ENCODE data around the gene NDC1.

The NDC1 gene

GRCh38 chr1:53733975-53734649 lies 104.0 kb downstream of the NDC1 start:
- Mint-ChIP-seq H3K36me3 (ENCODE audit: insufficient read depth) (no peaks in the 10 kb centered on the region), H3K27ac (ENCODE audit: low read depth) (no peak overlapping the region), H3K4me3 (no peak overlapping the region), H3K4me1 (no peaks in the 10 kb centered on the region), H3K9me3 (no peaks in the 10 kb centered on the region), H3K27me3 (peaks cover 49% of the 10 kb centered on the region)
- DNase-seq (ENCODE audit: low spot score in 2 of 2) (no peak), ATAC-seq (replicated peaks; ENCODE audit: extremely low read depth, poor library complexity, severe bottlenecking) (no peak)

- ATAC-seq (replicated peaks; ENCODE audit: extremely low read depth, poor library complexity, severe bottlenecking) (no peak), DNase-seq (ENCODE audit: low spot score in 2 of 2) (no peak)
- Mint-ChIP-seq H3K27me3 (peaks cover 49% of the 10 kb centered on the region), H3K36me3 (ENCODE audit: insufficient read depth) (no peaks in the 10 kb centered on the region), H3K27ac (ENCODE audit: low read depth) (no peak overlapping the region), H3K4me1 (no peaks in the 10 kb centered on the region), H3K9me3 (no peaks in the 10 kb centered on the region), H3K4me3 (no peak overlapping the region)
Observed at GRCh38 chr1:53733447-53733931, 104.6 kb downstream of the NDC1 start.

GRCh38 chr1:53732912-53733317 lies 105.2 kb downstream of the NDC1 start:
- ATAC-seq (replicated peaks; ENCODE audit: extremely low read depth, poor library complexity, severe bottlenecking) (no peak), DNase-seq (ENCODE audit: low spot score in 2 of 2) (no peak)
- H3K4me1 Mint-ChIP-seq: no peaks in the 10 kb centered on the region
- no peaks in the 10 kb centered on the region for H3K9me3 Mint-ChIP-seq
- H3K27me3 Mint-ChIP-seq: peaks cover 49% of the 10 kb centered on the region
- no peak overlapping the region for H3K4me3 Mint-ChIP-seq
- no peak overlapping the region for H3K27ac Mint-ChIP-seq (ENCODE audit: low read depth)
- H3K36me3 Mint-ChIP-seq (ENCODE audit: insufficient read depth): no peaks in the 10 kb centered on the region

DNA sequence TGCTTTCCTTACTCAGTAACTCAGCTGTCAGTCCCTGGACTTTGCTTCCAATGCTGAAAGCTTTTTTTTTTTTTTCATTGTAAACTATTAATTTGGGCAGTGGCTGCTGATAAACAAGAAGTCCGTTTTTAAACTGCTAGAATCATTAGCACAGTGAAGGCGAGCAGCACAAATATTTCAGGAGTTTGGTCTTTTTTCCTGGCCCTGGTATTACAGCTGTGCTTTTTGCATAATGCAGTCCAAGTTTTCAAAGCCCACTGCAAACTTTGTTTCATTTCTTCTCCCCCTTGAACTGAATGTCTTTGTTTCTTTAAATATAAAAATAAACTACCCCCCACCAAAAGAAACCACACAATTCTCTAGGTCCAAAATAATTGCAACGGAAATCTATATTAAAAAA lies 105.7 kb downstream of the NDC1 start:
- Mint-ChIP-seq H3K9me3 (no peaks in the 10 kb centered on the region), H3K36me3 (ENCODE audit: insufficient read depth) (no peaks in the 10 kb centered on the region)

GRCh38 chr1:53731779-53732305 lies 106.3 kb downstream of the NDC1 start:
- Mint-ChIP-seq H3K4me1 (no peaks in the 10 kb centered on the region), H3K27ac (ENCODE audit: low read depth) (no peak overlapping the region), H3K4me3 (no peak overlapping the region), H3K27me3 (peaks cover 45% of the 10 kb centered on the region), H3K9me3 (no peaks in the 10 kb centered on the region), H3K36me3 (ENCODE audit: insufficient read depth) (no peaks in the 10 kb centered on the region)
- ATAC-seq (replicated peaks; ENCODE audit: extremely low read depth, poor library complexity, severe bottlenecking): no peak
- no peak for DNase-seq (ENCODE audit: low spot score in 2 of 2)

More for the DNA sequence above, 105.7 kb downstream of the NDC1 start:
- no peak for DNase-seq (ENCODE audit: low spot score in 2 of 2)
- no peak for ATAC-seq (replicated peaks; ENCODE audit: extremely low read depth, poor library complexity, severe bottlenecking)
- Mint-ChIP-seq H3K4me1 (no peaks in the 10 kb centered on the region), H3K27ac (ENCODE audit: low read depth) (no peak overlapping the region), H3K4me3 (no peak overlapping the region), H3K27me3 (peaks cover 49% of the 10 kb centered on the region)

DNA sequence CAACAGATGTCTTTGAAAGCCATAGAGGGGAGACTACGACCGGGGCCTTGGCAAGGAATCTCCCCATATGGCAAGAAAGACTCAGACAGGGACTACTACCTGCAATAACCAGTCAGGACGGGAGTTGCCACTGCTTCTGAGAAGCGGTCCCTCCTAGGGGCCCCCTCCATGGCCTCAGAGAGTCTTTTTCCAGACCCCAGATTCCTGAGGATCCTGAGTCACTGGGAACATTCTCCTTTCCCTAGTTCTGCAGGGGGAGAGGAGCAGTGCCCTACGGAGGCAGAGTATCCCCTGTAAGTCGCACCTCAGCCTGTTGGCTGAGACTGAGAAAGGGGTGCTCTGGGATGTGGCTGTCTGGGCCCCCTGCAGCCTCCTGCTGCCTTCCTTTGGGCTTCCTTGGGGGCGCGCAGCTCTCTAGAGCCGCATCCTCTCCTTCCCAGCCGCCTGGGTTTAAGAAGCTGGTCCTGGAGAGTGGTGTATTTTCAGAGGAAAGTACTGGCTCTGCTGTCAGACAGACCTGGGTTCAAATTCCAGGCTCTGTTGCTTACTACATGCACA lies 107.0 kb downstream of the NDC1 start:
- Mint-ChIP-seq H3K27ac (ENCODE audit: low read depth) (no peak overlapping the region), H3K27me3 (peaks cover 37% of the 10 kb centered on the region), H3K9me3 (no peaks in the 10 kb centered on the region), H3K4me3 (no peak overlapping the region), H3K36me3 (ENCODE audit: insufficient read depth) (no peaks in the 10 kb centered on the region), H3K4me1 (no peaks in the 10 kb centered on the region)
- ATAC-seq (replicated peaks; ENCODE audit: extremely low read depth, poor library complexity, severe bottlenecking): no peak
- DNase-seq (ENCODE audit: low spot score in 2 of 2): no peak

GRCh38 chr1:53730224-53730865 lies 107.8 kb downstream of the NDC1 start:
- DNase-seq (ENCODE audit: low spot score in 2 of 2) (no peak), ATAC-seq (replicated peaks; ENCODE audit: extremely low read depth, poor library complexity, severe bottlenecking) (no peak)
- H3K4me1 Mint-ChIP-seq: no peaks in the 10 kb centered on the region
- no peak overlapping the region for H3K27ac Mint-ChIP-seq (ENCODE audit: low read depth)
- peaks cover 30% of the 10 kb centered on the region for H3K27me3 Mint-ChIP-seq
- no peak overlapping the region for H3K4me3 Mint-ChIP-seq
- no peaks in the 10 kb centered on the region for H3K36me3 Mint-ChIP-seq (ENCODE audit: insufficient read depth)
- no peaks in the 10 kb centered on the region for H3K9me3 Mint-ChIP-seq

DNA sequence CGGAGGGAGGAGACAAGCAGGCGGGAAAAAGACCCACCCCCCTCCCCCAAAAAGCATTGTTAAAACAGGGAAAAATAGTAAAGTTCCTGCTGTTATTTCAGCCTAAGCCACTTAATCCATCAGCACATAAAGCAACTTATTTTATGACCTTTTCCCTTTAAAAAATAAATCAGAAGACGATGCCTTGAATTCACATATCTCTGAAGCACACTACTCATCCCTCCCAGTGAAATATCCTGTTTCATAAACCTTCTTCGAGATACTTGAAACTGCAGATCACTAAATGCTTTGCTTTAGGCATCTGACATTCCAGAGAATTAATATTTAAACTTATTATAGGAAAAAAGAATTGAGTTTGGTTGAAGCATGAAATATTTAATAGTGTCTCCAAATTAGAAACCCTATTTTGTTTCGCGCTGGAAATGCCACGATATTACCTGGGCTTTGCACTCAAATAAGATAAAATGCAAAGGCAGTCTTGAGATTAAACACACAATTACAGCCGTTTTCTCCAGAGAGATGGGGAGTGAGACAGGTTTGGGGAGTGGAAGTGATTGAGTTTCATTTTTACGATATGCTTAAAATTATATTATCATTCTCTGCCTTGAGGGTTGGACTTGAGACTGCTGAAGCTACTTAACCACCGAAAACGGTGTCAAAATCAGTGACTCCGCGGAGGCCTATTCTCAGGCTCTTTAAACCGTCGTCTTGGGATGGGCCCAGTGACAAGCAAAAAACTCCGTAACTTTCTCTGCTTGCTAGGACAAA lies 108.5 kb downstream of the NDC1 start:
- no peak overlapping the region for H3K4me3 Mint-ChIP-seq
- DNase-seq (ENCODE audit: low spot score in 2 of 2) (no peak), ATAC-seq (replicated peaks; ENCODE audit: extremely low read depth, poor library complexity, severe bottlenecking) (no peak)
- H3K36me3 Mint-ChIP-seq (ENCODE audit: insufficient read depth): no peaks in the 10 kb centered on the region
- no peak overlapping the region for H3K27ac Mint-ChIP-seq (ENCODE audit: low read depth)
- H3K27me3 Mint-ChIP-seq: peaks cover 23% of the 10 kb centered on the region
- H3K9me3 Mint-ChIP-seq: no peaks in the 10 kb centered on the region
- H3K4me1 Mint-ChIP-seq: no peaks in the 10 kb centered on the region

GRCh38 chr1:53728702-53729455 lies 109.2 kb downstream of the NDC1 start:
- DNase-seq (ENCODE audit: low spot score in 2 of 2): no peak
- no peak overlapping the region for H3K4me3 Mint-ChIP-seq

GRCh38 chr1:53728196-53728595 lies 109.9 kb downstream of the NDC1 start:
- no peaks in the 10 kb centered on the region for H3K4me1 Mint-ChIP-seq

More at GRCh38 chr1:53728702-53729455, 109.2 kb downstream of the NDC1 start:
- H3K9me3 Mint-ChIP-seq: no peaks in the 10 kb centered on the region
- no peaks in the 10 kb centered on the region for H3K36me3 Mint-ChIP-seq (ENCODE audit: insufficient read depth)
- no peaks in the 10 kb centered on the region for H3K4me1 Mint-ChIP-seq
- H3K27me3 Mint-ChIP-seq: peaks cover 15% of the 10 kb centered on the region
- ATAC-seq (replicated peaks; ENCODE audit: extremely low read depth, poor library complexity, severe bottlenecking): no peak
- no peak overlapping the region for H3K27ac Mint-ChIP-seq (ENCODE audit: low read depth)

DNA sequence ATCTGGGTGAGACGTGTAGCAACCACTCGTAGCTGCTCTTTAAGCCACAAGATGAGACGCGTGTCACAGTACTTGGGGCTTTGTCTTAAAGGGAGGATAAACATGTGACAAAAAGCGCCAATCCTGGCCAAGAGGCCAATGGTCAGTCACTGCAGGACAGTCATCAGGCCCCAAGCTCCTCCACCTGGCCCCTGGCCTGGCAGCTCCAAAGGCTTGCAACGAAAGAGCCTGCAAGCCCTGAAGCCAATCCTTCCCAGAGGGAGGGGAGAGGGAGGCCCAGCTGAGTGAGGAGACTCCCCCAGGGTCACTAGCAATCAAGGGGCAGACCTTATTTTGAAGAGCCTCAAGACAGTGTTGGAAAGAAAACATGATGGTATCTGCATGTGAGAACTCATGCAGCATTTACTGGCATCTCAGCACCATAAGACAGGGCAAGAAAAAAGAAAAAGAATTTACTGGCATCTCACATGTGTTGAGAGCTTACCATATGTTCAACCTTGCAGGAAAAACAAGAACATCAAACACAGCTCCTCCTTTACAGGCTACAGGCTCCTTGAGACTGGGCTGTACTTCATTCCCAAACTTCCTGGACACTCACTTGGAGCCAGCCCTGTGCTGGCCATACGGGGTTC lies 110.5 kb downstream of the NDC1 start:
- Mint-ChIP-seq H3K27ac (ENCODE audit: low read depth) (no peak overlapping the region), H3K27me3 (peaks cover 2% of the 10 kb centered on the region), H3K4me3 (no peak overlapping the region), H3K4me1 (no peaks in the 10 kb centered on the region), H3K9me3 (no peaks in the 10 kb centered on the region), H3K36me3 (ENCODE audit: insufficient read depth) (no peaks in the 10 kb centered on the region)
- ATAC-seq (replicated peaks; ENCODE audit: extremely low read depth, poor library complexity, severe bottlenecking): no peak
- no peak for DNase-seq (ENCODE audit: low spot score in 2 of 2)

More at GRCh38 chr1:53728196-53728595, 109.9 kb downstream of the NDC1 start:
- DNase-seq (ENCODE audit: low spot score in 2 of 2) (no peak), ATAC-seq (replicated peaks; ENCODE audit: extremely low read depth, poor library complexity, severe bottlenecking) (no peak)
- Mint-ChIP-seq H3K27me3 (peaks cover 8% of the 10 kb centered on the region), H3K4me3 (no peak overlapping the region), H3K9me3 (no peaks in the 10 kb centered on the region), H3K27ac (ENCODE audit: low read depth) (no peak overlapping the region), H3K36me3 (ENCODE audit: insufficient read depth) (no peaks in the 10 kb centered on the region)
